ENCODE data around the gene AQP12A. TPM values are rescaled to one million over a fixed set of nuclear protein-coding genes. Genes with fewer than 3 reads are reported as not detected.
"Not testable (repeated sequence)": the region's sequence is repeated elsewhere in the genome, so short reads cannot be mapped to it uniquely, and the experiment has no call there.

AQP12A gene
- polyA plus RNA-seq, 1 donor (not counting 4 experiments of a cell fraction or from before 2014, with no cell fraction given): not detected

DNA sequence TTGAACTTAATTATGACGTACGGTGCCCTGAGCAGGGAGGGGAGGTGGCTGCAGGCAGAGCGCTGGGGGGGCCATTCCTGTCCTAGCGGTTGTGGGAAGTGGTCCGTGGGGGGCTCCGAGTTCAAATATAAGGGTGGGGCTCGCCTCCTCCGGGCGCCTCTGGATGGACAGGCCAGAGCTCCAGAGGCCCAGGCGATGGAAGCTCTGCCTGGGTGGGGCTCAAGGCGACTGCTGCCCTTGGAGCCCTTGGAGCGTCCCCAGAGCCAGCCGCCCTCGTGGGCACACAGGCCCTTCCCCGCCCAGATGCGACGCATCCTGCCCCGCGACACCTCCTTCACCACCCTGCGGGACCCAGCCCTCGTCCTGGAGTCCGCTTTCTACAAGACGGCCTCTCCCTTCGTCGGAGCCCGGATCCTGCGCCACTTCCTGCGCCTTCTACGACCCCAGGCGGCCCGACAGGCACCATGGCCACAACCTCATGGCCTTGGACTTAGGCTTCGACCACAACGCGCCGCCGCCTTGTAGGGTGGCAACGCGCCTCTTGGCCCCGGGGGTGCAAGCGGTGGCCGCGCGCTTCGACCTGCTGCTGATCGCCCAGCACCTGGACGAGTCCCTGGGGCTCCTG is 19.5 kb upstream of the AQP12A start:
- Histone ChIP-seq H3K9me3 (ENCODE audit: control insufficient read depth, low read depth, low read length) (no peaks in the 10 kb centered on the region), H3K36me3 (ENCODE audit: control insufficient read depth in 2 of 2, extremely low read depth in 1 of 2, insufficient read depth in 2 of 2, low read length in 2 of 2) (no peaks in the 10 kb centered on the region), H3K79me2 (ENCODE audit: control insufficient read depth, insufficient read depth, low read length) (no peaks in the 10 kb centered on the region), H2AFZ (ENCODE audit: control insufficient read depth, low read length) (no peak overlapping the region), H3K4me2 (ENCODE audit: control insufficient read depth, extremely low read depth, insufficient read depth, low read depth, low read length) (no peak overlapping the region), H4K20me1 (ENCODE audit: control insufficient read depth, extremely low read depth, insufficient read depth, low read length) (no peaks in the 10 kb centered on the region), H3K4me3 (ENCODE audit: control insufficient read depth in 2 of 3, extremely low read depth in 1 of 3, insufficient read depth in 2 of 3, low read depth in 1 of 3, low read length in 3 of 3) (no peak overlapping the region), H3K27me3 (ENCODE audit: control insufficient read depth, extremely low read depth, insufficient read depth, low read length) (peaks cover 25% of the 10 kb centered on the region), H3K9ac (ENCODE audit: control insufficient read depth, extremely low read depth, insufficient read depth, low read length) (no peak overlapping the region), H3K9me1 (ENCODE audit: control insufficient read depth, extremely low read depth, insufficient read depth, low read length) (no peaks in the 10 kb centered on the region), H3K27ac (ENCODE audit: control insufficient read depth, insufficient read depth, low read length) (no peak overlapping the region), H3K4me1 (ENCODE audit: control insufficient read depth, extremely low read depth, insufficient read depth, low read length) (no peaks in the 10 kb centered on the region)
- DNase-seq (ENCODE audit: low read depth, low spot score) (no peak), FAIRE-seq (no peak)
- dilution Hi-C loops (cut with MboI; ENCODE audit: extremely low pct_ligation_motif_present, low sequenced_read_pairs): no loop called here
- TF ChIP-seq, protein P1, sequence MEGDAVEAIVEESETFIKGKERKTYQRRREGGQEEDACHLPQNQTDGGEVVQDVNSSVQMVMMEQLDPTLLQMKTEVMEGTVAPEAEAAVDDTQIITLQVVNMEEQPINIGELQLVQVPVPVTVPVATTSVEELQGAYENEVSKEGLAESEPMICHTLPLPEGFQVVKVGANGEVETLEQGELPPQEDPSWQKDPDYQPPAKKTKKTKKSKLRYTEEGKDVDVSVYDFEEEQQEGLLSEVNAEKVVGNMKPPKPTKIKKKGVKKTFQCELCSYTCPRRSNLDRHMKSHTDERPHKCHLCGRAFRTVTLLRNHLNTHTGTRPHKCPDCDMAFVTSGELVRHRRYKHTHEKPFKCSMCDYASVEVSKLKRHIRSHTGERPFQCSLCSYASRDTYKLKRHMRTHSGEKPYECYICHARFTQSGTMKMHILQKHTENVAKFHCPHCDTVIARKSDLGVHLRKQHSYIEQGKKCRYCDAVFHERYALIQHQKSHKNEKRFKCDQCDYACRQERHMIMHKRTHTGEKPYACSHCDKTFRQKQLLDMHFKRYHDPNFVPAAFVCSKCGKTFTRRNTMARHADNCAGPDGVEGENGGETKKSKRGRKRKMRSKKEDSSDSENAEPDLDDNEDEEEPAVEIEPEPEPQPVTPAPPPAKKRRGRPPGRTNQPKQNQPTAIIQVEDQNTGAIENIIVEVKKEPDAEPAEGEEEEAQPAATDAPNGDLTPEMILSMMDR (optimal IDR thresholded peaks at IDR 0.05 in 1 of 3, IDR thresholded peaks at IDR 0.05 in 1 of 3, conservative IDR thresholded peaks at IDR 0.05 in 1 of 3; ENCODE audit: extremely low read depth in 1 of 3, insufficient read depth in 2 of 3, low read length in 3 of 3): no peak
- TF ChIP-seq EZH2 (IDR thresholded peaks at IDR 0.05; ENCODE audit: low read length): peak; percentile 29

DNA sequence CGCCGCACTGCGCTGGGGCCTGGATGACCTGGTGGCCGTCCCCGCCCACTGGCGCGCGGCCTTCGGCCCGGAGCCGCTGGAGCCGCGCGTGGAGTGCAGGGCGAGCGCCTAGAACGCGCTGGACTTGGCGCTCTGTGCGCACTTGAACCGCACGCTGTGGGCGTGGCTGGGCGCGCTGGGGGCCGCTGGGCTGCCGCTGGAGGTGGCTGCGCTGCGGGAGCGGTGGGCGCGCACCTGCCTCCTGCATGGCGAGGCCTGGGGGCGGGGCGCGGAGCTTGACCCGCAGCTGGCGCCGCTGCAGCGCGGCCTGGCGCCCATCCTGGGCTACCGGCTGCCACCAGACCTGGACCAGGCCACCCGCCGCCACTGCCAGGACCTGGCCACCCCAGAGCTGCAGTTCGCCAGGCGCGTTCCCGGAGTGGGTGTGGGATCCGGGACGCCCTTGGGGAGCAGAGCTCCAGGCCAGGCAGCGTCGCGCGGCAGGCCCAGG is 18.9 kb upstream of the AQP12A start:
- Histone ChIP-seq H3K9ac (ENCODE audit: control insufficient read depth, extremely low read depth, insufficient read depth, low read length) (no peak overlapping the region), H3K4me2 (ENCODE audit: control insufficient read depth, extremely low read depth, insufficient read depth, low read depth, low read length) (no peak overlapping the region), H3K27ac (ENCODE audit: control insufficient read depth, insufficient read depth, low read length) (no peak overlapping the region), H3K4me1 (ENCODE audit: control insufficient read depth, extremely low read depth, insufficient read depth, low read length) (no peaks in the 10 kb centered on the region), H3K27me3 (ENCODE audit: control insufficient read depth, extremely low read depth, insufficient read depth, low read length) (peaks cover 25% of the 10 kb centered on the region), H3K4me3 (ENCODE audit: control insufficient read depth in 2 of 3, extremely low read depth in 1 of 3, insufficient read depth in 2 of 3, low read depth in 1 of 3, low read length in 3 of 3) (no peak overlapping the region), H3K9me3 (ENCODE audit: control insufficient read depth, low read depth, low read length) (no peaks in the 10 kb centered on the region), H4K20me1 (ENCODE audit: control insufficient read depth, extremely low read depth, insufficient read depth, low read length) (no peaks in the 10 kb centered on the region), H3K36me3 (ENCODE audit: control insufficient read depth in 2 of 2, extremely low read depth in 1 of 2, insufficient read depth in 2 of 2, low read length in 2 of 2) (no peaks in the 10 kb centered on the region), H3K79me2 (ENCODE audit: control insufficient read depth, insufficient read depth, low read length) (no peaks in the 10 kb centered on the region), H3K9me1 (ENCODE audit: control insufficient read depth, extremely low read depth, insufficient read depth, low read length) (no peaks in the 10 kb centered on the region), H2AFZ (ENCODE audit: control insufficient read depth, low read length) (no peak overlapping the region)
- TF ChIP-seq EZH2 (IDR thresholded peaks at IDR 0.05; ENCODE audit: low read length): no peak
- TF ChIP-seq, protein P1 (optimal IDR thresholded peaks at IDR 0.05 in 1 of 3, IDR thresholded peaks at IDR 0.05 in 1 of 3, conservative IDR thresholded peaks at IDR 0.05 in 1 of 3; ENCODE audit: extremely low read depth in 1 of 3, insufficient read depth in 2 of 3, low read length in 3 of 3): no peak
- DNase-seq (ENCODE audit: low read depth, low spot score) (no peak), FAIRE-seq (no peak)
- dilution Hi-C loops (cut with MboI; ENCODE audit: extremely low pct_ligation_motif_present, low sequenced_read_pairs): no loop called here

DNA sequence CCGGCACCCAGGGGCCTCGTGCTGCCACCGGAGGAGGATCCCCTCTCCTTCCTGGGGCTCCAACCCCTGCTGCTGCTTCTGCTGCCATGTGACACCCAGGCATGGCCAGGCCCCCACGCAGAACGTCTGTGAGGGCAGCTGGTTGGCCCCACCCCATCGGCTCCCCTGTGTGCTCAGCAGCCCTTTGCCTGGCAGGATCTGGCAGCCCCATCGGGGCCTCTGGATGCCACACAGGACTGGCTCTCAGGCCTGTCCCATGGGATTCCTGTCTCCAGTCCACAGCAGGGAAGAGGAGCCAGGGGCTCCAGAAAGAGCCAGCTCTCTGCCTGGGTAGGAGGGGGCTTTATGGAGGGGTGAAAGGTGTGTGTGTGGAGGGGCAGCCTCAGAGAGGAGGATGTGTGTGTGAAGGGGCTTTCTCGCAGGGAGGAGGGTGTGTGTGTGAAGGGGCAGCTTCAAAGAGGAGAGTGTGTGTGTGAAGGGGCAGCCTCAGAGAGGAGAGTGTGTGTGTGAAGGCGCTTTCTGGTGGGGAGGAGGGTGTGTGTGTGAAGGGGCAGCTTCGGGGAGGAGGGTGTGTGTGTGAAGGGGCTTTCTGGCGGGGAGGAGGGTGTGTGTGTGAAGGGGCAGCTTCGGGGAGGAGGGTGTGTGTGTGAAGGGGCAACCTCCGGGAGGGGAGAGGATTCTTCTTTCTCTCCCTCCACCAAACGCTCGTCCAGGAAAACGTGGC is 17.0 kb upstream of the AQP12A start:
- H3K4me3 ChIP-seq (ENCODE audit: control insufficient read depth in 2 of 3, extremely low read depth in 1 of 3, insufficient read depth in 2 of 3, low read depth in 1 of 3, low read length in 3 of 3); H4K20me1 ChIP-seq (ENCODE audit: control insufficient read depth, extremely low read depth, insufficient read depth, low read length); H3K9ac ChIP-seq (ENCODE audit: control insufficient read depth, extremely low read depth, insufficient read depth, low read length); FAIRE-seq; H3K36me3 ChIP-seq (ENCODE audit: control insufficient read depth in 2 of 2, extremely low read depth in 1 of 2, insufficient read depth in 2 of 2, low read length in 2 of 2); H3K4me2 ChIP-seq (ENCODE audit: control insufficient read depth, extremely low read depth, insufficient read depth, low read depth, low read length); dilution Hi-C loops (cut with MboI; ENCODE audit: extremely low pct_ligation_motif_present, low sequenced_read_pairs); H3K27ac ChIP-seq (ENCODE audit: control insufficient read depth, insufficient read depth, low read length); H3K4me1 ChIP-seq (ENCODE audit: control insufficient read depth, extremely low read depth, insufficient read depth, low read length); H3K9me1 ChIP-seq (ENCODE audit: control insufficient read depth, extremely low read depth, insufficient read depth, low read length); H3K9me3 ChIP-seq (ENCODE audit: control insufficient read depth, low read depth, low read length); DNase-seq (ENCODE audit: low read depth, low spot score); H3K79me2 ChIP-seq (ENCODE audit: control insufficient read depth, insufficient read depth, low read length); H2AFZ ChIP-seq (ENCODE audit: control insufficient read depth, low read length): not testable (repeated sequence)
- H3K27me3 ChIP-seq (ENCODE audit: control insufficient read depth, extremely low read depth, insufficient read depth, low read length): peaks cover 22% of the 10 kb centered on the region
